GM12801 (cell line): Measurements from ENCODE around the gene LSAMP.

ENCODE experiments used
- CTCF ChIP-seq: IDR thresholded peaks from one replicate; pipeline ENCODE4 v1.5.1; 2011; ENCODE audit warnings: control low read depth; ENCODE audit not compliant: insufficient read length; ENCODE audit errors: extremely low read depth

LSAMP gene

GRCh38 chr3:116051586-116051985, 393.7 kb downstream of the LSAMP start:
- no peak for TF ChIP-seq CTCF

GRCh38 chr3:116051040-116051439, 394.2 kb downstream of the LSAMP start:
- TF ChIP-seq CTCF = no peak

GRCh38 chr3:116050311-116050915, 394.9 kb downstream of the LSAMP start:
- TF ChIP-seq CTCF = no peak

- TF ChIP-seq CTCF = no peak
Measured at GRCh38 chr3:116048991-116049390, 396.3 kb downstream of the LSAMP start.

- TF ChIP-seq CTCF = no peak
Measured at GRCh38 chr3:116046350-116046749, 398.9 kb downstream of the LSAMP start.

GRCh38 chr3:116045314-116045713, 400.0 kb downstream of the LSAMP start:
- no peak for TF ChIP-seq CTCF

GRCh38 chr3:116040152-116040551, 405.1 kb downstream of the LSAMP start:
- no peak for TF ChIP-seq CTCF
